ENCODE measurements around the gene TTC39C.
"Not testable (repeated sequence)": the region's sequence is repeated elsewhere in the genome, so short reads cannot be mapped to it uniquely, and the experiment has no call there.

Gene TTC39C

DNA sequence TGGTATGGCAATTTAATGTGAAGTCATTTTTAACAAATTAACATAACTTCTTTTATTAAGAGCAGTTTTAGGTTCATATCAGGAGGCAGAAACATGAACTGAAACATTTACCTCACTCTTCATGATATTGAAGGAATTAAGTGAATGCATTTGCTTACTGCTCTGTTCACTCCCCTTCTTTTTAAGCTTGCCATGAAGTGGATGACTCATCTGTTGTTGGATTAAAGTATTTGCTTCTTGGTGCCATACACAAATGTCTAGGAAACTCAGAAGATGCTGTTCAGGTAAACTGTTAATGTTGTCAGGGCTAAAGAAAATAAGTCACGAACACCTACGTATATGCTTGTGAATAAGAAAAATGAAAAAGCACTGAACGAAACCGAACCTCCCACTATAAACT lies 114.1 kb downstream of the TTC39C start:
- DNase-seq (ENCODE audit: low read depth, low spot score): no peak

- no peak for DNase-seq (ENCODE audit: low read depth, low spot score)
Observed at GRCh38 chr18:24130494-24130893, 115.9 kb downstream of the TTC39C start.

GRCh38 chr18:24136967-24137373 lies 122.4 kb downstream of the TTC39C start:
- no peak for DNase-seq (ENCODE audit: low read depth, low spot score)

GRCh38 chr18:24138409-24138788 lies 123.8 kb downstream of the TTC39C start:
- DNase-seq (ENCODE audit: low read depth, low spot score): no peak

GRCh38 chr18:24138789-24139616 lies 124.4 kb downstream of the TTC39C start, which contains the start of gene CABYR:
Gene CABYR (plus strand): TSS chr18:24139062. CDS start chr18:24143115, 4,053 bp downstream.
- DNase-seq (ENCODE audit: low read depth, low spot score): peak; percentile 60

- no peak for DNase-seq (ENCODE audit: low read depth, low spot score)
Observed at GRCh38 chr18:24140697-24141096, 126.1 kb downstream of the TTC39C start.

DNA sequence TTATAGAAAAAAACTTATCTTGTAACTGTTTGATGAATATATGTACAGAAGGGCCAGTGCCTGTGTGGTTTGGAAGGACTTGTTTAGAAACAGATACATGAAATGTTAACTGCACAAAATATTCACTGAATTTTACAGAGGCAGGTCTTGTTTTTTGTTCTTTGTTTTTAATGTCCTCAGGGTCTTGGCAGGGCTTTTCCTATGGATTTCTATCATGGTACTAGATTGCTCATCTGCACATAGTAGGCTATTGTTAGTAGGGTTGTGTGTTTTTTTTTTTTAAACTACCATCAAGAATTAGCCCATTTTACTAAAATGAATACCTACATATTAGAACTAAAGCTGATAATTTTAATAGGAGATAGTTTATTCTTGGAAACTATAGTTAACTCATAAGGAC lies 127.8 kb downstream of the TTC39C start:
- no peak for DNase-seq (ENCODE audit: low read depth, low spot score)

GRCh38 chr18:24149591-24149990 lies 135.0 kb downstream of the TTC39C start:
- not testable (repeated sequence) for DNase-seq (ENCODE audit: low read depth, low spot score)

- no peak for DNase-seq (ENCODE audit: low read depth, low spot score)
Observed at GRCh38 chr18:24153397-24153796, 138.8 kb downstream of the TTC39C start.

- DNase-seq (ENCODE audit: low read depth, low spot score): no peak
Observed at GRCh38 chr18:24157855-24158254, 143.3 kb downstream of the TTC39C start.

GRCh38 chr18:24160086-24160485 lies 145.5 kb downstream of the TTC39C start:
- DNase-seq (ENCODE audit: low read depth, low spot score): no peak

DNA sequence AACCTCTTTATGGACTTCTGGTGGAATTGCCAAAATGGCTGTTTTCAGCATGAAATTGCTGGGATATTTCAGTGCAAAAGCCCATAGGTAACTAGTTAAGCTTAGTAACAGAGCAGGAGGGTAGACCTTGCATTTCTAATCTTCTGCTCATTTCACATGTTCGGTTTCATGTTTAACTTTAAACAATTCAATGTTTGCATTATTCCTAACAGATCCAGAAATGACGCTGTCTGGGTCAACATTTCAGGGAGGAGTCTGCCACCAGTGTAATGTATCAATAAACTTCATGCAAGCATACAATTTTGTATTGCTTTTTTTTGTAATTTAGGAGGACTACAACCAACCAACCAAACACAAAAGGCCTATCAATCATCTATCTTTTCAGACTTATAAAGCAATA lies 146.8 kb downstream of the TTC39C start:
- no peak for DNase-seq (ENCODE audit: low read depth, low spot score)

DNA sequence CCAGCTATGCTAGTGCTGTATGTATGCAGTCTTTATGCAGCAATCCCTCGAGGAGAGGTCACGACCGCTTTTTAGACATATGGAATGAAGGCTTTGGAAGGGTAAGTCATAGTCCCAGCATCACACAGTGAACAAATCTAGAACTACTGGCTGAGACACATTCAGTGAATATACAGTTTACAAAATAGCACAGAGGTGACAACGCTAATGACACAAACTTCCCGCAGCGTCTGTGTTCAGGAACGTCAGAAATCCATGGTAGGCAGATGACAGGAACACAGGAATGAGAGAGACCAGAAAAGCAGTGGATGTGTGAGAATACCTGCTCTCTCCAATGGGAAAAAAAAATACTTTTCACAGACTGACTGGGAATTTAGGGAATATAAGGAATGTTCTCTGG lies 153.9 kb downstream of the TTC39C start:
- DNase-seq (ENCODE audit: low read depth, low spot score): no peak

DNA sequence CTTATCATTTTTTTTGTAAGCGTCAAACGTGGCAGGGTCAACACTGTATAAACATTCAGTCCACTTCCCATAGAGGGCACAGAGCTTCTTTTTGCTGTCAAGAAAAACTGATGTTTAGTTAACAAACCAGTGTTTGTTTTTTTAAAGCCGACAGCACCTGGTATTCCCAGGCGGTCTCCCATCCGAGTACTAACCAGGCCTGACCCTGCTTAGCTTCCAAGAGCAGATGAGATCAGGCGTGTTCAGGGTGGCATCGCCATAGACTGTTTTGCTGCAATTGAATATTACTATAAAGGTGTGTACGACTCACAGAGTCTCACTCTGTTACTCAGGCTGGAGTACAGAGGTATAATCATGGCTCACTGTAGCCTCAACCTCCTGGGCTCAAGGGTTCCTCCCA lies 155.8 kb downstream of the TTC39C start:
- no peak for DNase-seq (ENCODE audit: low read depth, low spot score)

DNA sequence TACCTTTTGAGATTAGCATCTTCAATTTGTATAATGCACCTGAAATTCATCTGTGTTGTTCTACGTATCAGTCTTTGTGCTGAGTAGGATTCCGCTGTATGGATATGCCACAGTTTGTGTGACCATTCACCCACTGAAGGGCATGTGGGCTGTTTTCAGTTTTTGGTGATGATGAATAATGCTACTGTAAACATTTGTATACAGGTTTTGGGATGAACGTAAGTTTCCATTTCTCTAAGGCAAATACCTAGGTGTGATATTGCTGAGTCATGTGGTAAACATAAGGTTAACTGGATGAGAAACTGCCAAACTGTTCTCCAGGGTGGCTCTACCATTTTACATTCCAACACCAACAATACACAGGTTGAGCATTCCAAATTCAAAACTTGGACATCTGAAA lies 159.4 kb downstream of the TTC39C start:
- DNase-seq (ENCODE audit: low read depth, low spot score): no peak

DNA sequence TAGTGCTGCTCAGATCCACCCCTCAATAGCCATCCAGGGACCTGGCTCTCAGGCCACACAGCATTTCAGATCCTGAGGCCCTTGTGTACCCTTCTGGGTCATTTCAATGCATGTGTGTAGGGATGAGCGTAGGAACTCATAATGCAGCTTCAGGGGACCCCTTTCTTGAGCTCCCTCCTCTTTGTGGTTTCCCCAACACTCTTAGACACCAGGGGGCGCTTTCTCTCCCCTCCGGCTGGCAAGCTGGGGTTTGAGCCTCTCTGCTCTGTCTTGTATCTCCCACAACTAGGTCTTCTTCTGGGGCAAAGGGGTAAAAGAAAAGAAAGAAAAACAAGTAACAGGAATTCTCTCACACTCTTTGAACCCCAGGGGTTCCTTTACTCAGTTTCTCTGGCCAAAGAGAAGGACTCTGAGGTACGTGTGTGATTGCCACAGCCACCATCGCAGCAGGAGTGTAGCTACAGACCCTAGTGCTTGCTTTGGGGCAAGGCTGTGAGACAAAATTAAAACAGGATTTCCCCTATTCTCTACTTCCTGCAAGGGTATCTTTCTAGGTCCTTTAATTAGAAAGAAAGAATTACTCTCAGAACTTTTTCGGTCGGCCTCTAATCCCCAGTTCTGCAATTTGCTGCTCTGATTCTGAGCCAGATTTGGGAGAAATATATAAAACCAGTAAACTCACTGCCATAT lies 162.3 kb downstream of the TTC39C start:
- DNase-seq (ENCODE audit: low read depth, low spot score): no peak

- DNase-seq (ENCODE audit: low read depth, low spot score): no peak
Observed at GRCh38 chr18:24177499-24178133, 163.1 kb downstream of the TTC39C start.

- DNase-seq (ENCODE audit: low read depth, low spot score): no peak
Observed at GRCh38 chr18:24180048-24180447, 165.5 kb downstream of the TTC39C start.

DNA sequence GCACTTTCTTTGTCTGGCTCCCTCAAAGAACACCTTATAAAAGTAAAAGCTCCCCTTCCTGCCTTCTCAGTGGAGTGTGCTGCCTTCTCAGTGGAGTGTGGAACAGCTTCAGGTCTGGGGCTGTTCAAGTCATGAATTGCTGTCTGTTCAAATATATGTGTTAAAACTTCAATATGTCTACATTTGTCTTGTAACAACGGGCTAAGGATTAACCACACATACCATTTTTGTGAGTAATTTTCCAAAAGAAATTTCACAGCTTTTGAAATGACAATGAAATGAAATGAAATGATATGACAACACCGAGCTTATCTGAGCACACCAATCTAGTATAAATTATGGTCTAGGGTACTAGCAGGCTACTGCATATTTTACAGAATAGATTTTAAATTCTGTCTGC lies 167.3 kb downstream of the TTC39C start:
- no peak for DNase-seq (ENCODE audit: low read depth, low spot score)
